ENCODE measurements around the gene ZHX3.

The ZHX3 gene

DNA sequence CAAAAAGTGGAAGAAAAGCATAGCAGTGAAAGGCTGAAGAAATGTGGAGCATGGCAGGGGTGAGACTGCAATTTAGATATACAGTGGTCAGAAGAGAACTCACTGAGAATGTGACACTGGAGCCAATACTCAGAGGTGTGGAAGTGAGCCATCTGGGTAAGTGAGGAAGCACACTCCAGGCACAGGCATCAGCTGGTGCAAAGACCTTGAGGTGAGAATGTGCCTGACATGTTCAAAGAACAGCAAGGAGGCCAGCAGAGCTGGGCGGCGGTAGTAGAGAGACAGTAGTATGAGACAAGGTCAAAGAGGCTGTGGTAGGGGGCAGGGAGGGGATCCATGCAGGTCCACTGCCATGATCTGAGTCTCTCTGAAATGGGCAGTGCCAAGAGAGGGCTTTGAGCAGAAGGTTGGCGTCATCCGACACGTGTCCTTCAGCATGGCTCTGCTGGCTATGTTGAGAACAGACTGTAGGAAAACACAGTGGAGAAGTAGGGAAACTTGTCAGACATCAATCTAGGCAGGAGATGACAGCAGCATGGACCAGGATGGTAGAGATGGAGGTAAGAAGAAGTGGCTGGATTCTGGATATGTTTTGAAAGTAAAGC, 95.8 kb downstream of the ZHX3 start:
- no peak for DNase-seq

DNA sequence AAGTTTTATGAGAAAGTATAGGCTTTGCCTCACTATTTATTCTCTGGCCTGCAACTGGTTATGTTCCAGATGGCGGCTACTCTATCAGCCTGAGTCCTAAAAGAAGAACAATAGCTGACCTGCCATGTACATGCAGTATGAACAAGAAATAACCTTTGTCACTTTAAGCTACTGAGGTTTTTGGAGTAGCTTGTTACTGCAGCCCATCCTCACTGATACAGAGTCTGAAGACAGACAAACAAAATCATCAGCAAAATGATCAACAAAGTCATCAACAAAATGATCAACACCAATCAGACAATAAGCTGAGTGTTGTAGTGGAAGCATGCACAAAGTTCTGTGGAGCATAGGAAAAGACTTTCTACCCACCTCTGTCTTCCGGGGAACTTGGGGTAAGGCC, 97.7 kb downstream of the ZHX3 start:
- DNase-seq = no peak

- no peak for DNase-seq
These were observed 99.1 kb downstream of the ZHX3 start for GRCh38 chr20:41218466-41218865.

GRCh38 chr20:41217422-41217821, 100.1 kb downstream of the ZHX3 start:
- no peak for DNase-seq

DNA sequence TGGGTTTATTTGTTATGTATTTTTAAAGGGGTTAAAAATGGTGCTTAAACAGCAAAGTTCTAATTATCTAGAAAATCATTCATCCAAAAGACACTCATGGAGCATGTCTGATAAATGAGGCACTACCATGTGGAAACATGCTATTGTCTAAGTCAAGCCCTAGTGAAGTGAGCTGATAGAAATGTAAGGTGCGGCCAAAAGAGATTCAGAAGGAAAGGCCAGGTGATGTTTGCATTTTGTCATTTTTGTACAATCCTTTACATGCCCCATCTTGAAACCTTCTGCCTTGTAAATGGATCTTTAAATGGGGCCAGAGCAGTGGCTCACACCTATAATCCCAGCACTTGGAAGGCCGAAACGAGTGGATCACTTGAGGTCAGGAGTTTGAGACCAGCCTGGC, 102.9 kb downstream of the ZHX3 start:
- DNase-seq = no peak

DNA sequence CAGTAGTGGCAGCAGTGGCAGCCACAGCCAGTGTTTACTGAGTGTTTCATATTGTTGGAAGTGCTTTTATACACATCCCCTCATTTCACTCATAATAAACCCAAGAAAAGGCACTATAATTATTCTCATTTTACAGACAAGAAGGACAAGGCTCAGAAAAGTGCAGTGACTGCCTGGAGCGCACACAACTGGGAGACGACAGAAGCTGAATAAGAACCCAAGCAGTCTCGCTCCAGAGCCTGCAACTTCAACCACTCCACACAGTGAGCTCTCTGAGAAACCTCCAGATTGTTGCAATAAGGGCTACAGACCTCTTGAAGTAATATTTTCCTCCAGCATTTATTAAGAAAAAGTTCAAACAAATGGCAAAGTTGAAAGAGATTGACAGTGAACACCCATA, 103.3 kb downstream of the ZHX3 start:
- DNase-seq = no peak

- DNase-seq = no peak
These were observed 104.2 kb downstream of the ZHX3 start for GRCh38 chr20:41213150-41213820.

- DNase-seq = no peak
These were observed 112.2 kb downstream of the ZHX3 start for GRCh38 chr20:41205313-41205712.

DNA sequence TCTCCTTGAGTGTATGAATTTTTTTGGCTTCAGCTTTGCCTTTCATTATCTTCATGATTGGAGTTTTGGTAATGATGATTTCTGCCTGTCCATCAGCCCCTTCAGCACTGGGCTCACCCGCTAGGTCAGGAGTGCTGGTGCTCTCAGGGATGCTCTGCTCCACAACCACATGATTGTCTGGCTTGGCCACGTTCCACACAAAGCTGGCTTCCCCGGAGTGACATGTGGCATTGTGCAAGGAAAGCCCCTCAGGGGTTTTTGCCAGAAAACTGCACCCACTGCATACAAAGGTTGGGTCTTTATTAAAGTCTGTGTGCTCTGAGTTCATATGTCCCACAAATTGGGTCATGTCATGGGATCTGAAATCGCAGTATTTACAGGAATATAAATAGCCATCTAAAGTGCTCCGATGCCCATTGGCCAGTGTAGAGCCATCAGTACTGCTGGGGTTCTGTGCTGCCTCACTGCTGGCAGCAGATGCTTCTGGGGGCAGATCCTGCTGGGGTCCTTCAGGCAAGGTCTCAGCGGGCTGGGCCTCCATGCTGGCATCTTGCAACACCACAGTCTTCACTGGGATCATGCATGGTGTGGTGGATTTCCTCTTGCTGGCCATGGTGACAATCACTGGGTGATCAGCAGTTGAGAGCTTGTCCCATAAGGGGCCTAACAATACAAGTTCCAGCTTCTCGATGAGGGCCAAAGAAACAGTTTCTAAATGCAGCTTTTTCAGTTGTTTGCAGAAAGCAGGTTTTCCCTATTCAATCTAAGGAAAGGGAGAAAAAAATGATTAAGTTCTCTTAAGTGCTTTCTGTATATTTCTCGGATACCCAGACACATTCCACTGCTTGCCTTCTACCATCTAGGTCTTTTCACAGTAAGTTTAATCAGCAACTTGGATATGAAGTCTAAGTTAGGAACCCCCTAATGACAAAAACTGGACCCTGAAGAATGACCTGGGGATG, 112.9 kb downstream of the ZHX3 start:
- no peak for DNase-seq

DNA sequence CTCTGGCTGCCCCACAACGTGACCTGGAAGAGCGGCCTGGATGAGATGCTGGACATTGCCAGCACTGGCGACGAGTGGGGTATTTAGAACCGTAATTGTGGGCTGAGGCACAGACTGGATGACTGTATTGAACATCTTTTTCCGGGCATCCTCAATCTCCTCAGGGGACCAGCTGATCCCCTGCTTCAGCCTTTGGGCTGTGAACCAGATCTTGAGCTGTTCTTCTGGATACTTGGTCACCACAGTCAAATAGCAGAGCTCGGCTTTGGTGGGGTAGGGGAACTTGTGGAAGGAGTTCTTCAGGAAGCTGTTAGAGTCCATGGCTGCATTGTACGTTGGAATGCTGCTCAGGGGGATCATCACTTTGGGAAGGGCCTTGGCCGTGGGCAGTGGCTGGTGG, 113.9 kb downstream of the ZHX3 start:
- DNase-seq = no peak

DNA sequence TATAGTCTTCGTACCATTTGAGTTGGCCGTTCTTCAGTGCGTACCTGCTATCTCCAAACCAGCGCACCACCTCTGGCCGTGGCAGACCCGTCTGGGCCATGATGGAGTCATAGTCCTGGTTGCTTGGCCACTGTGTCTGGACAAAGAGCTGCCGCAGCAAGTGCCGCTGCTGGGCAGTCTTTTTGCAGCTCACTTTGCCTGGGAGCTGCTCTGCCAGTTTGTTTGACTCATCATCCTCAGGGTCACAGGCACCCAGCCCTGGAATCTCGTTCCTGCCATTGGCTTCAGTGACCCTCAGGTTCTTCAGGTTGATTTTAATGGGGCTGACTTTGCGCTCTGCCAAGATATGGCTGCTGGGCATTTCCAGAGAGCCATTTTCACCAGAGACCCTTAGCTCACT, 115.1 kb downstream of the ZHX3 start:
- DNase-seq = no peak

- DNase-seq = no peak
These were observed 115.8 kb downstream of the ZHX3 start for GRCh38 chr20:41201760-41202159.

DNA sequence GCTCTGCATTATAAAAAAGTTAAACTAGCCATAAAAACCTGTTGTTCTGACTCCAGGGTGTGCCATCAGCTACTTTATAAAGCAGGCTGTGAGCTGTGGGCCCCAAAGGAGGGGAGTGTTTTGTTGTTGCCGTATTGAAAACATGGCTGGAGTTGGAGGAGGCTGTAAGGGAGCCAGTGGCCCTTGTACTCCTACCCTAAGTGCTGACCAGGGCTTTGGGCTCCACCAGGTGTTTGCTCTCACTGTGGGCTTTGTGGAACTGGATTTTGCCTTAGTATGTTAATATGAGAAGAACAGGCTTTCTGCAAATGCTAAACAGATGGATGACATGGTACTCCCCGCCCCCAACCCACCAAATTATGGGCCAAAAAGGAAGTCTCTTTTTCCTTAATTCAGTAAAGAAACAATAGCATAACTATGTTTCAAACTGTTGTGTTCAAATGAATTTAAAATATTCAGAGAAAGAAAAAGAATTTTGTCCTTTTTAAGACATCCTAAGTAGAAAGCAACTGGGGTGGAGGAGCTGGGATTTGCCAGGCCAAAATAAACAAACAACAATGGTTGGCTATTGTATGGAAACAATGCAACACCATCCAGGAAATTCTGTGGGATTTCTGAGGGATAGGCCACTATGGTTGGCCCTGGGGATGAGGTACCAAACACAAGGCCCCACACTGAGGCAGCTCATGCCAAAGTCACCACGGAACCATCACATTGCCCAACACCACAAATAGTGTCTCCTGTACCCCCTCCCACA, 116.9 kb downstream of the ZHX3 start:
- no peak for DNase-seq

DNA sequence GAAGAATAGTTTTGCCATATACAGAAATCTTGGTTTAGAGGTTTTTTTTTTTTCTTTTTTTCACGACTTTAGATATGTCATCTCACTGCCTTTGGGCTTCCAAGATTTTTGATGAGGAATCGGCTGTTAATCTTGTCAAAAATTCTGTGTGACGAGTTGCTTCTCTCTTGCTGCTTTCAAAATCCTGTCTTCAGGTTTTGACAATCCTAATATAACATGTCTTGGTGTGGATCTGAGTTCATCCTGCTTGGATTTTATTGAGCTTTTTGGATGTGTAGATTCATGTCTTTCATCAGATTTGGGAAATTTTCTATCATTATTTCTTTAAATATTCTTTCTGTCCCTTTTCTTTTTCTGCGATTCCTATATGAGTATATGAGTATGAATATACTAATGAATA, 119.1 kb downstream of the ZHX3 start:
- DNase-seq = no peak

- no peak for DNase-seq
These were observed 120.8 kb downstream of the ZHX3 start for GRCh38 chr20:41196653-41197225.

- no peak for DNase-seq
These were observed 125.0 kb downstream of the ZHX3 start for GRCh38 chr20:41192575-41192974.

DNA sequence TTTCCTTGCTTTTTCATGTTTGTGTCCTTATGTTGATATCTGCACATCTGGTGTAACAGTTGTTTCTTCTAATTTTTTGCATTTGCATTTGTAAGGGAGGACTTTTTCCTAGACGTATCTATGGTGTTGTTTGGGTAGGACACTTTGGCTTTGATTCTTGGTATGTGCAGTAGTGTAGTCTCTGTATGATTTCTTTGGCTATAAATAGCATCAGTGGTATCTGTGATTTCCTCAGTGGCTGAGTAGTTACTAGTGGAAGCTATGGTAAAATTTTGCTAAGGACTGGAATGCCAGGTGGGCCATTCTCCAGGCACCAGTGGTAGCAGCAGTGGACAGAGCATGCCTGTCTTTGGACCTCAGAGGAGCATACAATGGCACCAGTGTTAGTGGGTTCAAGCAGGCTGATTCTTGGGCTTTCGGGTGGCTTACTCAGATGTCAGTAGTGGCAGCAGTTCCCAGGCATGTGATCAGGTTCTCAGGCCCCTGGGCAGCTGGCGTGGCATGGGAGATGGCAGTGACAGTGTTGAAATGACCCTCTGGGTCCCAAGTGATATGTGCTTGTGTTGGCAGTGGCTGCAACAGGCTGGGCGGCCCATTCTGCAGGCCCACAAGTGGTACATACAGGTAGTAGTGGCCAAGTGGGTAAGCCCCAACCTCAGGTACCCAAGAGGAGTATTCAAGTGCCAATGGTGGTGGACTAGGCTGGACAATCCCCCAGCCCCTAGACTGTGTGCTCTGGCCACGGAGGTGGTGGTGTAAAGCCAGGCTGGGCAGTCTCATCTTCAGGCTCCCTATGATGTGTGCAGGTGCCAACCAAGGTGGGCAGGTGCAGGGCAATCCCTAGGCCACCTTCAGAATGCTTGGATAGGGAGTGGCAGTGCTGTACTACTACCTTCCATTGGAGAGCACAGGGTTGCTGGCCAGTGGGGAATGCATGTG, 125.7 kb downstream of the ZHX3 start:
- DNase-seq = no peak

- no peak for DNase-seq
These were observed 129.9 kb downstream of the ZHX3 start for GRCh38 chr20:41187668-41188067.

- DNase-seq = no peak
These were observed 132.3 kb downstream of the ZHX3 start for GRCh38 chr20:41185013-41185757.

- DNase-seq = no peak
These were observed 133.7 kb downstream of the ZHX3 start for GRCh38 chr20:41183831-41184230.

GRCh38 chr20:41183391-41183790, 134.1 kb downstream of the ZHX3 start:
- no peak for DNase-seq
